G401.6 (cell line): ENCODE results near the gene ATAD2B.
"Not testable (repeated sequence)": the region's sequence is repeated elsewhere in the genome, so short reads cannot be mapped to it uniquely, and the experiment has no call there.

Source experiments
- FAIRE-seq: peaks from 2 replicates; lab custom pipeline; 2012; peaks lifted over from hg19 to GRCh38; lab: Jason Lieb, UNC

Gene ATAD2B

GRCh38 chr2:23745068-23745725 is 181.7 kb downstream of the ATAD2B start:
- FAIRE-seq: no peak

GRCh38 chr2:23736783-23737182 is 190.1 kb downstream of the ATAD2B start:
- not testable (repeated sequence) for FAIRE-seq

DNA sequence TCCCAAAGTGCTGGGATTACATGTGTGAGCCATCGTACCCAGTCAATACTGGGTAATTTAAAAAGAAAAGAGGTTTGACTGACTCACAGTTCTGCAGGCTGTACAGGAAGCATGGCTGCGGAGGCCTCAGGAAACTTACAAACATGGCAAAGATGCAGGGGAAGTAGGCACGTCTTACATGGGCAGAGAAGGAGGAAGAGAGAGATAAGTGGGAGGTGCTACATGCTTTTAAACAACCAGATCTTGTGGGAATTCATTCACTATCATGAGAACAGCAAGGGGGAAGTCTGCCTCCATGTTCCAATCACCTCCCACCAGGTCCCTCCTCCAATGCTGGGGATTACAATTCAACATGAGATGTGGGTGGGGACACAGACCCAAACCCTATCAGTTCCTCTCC is 192.5 kb downstream of the ATAD2B start:
- FAIRE-seq: no peak

GRCh38 chr2:23723029-23723428 is 203.9 kb downstream of the ATAD2B start:
- not testable (repeated sequence) for FAIRE-seq

GRCh38 chr2:23722255-23722654 is 204.7 kb downstream of the ATAD2B start:
- FAIRE-seq: no peak

GRCh38 chr2:23721454-23721826 is 205.5 kb downstream of the ATAD2B start:
- FAIRE-seq: no peak

DNA sequence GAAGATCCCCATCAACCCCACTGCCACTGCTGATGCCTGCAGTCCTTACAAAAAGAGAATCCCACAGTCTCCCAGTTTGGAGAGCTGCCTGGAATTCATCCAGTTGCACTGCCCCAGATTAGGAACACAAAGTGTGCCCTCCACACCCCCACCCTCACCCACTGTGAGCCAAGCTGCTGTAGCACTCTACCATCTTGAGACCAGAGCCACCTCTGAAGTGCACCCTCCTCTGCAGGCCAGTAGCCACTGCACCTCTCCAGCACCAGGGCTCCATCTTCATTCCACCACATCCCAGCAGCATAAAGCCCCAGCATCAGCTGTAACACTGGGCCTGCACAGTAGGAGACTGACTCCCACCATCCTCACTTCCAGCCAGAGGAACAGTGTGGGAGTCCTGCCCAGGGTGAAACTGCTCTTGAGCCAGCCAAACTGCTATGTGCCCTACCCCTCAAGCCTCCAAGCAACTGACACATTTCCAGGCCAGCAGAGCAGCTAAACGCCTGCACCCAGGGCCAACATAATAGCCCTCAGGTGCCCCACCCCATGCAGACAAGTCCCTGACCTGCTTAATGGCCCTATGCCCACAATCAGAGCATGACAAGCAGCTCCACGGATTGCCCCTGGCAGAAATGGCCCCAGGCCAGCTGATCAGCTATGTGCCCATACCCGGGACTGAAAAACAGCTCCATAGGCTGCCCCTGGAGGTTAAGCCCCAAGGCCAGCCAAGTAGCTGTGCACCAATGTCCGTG is 206.0 kb downstream of the ATAD2B start:
- FAIRE-seq: no peak

DNA sequence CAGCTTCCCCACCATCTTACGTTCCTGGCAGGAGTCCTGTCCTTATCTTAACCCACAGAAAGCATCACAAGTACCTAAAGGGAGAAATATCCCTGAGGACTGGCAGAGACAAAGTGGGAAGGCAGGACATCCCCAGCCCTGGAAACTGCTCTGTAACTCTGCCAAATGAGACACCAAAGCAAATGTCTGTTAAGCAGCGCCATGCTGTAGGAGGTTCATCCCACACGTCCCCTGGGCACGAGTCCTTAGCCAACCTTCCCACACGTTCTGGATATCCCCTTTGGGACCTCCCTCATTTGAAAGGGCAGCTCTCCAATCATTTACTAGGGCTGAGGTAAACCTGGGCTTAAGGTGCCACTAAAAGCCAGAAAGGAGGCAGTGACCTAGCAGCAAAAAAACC is 207.2 kb downstream of the ATAD2B start:
- FAIRE-seq: no peak

GRCh38 chr2:23718931-23719700 is 207.8 kb downstream of the ATAD2B start:
- FAIRE-seq: no peak

DNA sequence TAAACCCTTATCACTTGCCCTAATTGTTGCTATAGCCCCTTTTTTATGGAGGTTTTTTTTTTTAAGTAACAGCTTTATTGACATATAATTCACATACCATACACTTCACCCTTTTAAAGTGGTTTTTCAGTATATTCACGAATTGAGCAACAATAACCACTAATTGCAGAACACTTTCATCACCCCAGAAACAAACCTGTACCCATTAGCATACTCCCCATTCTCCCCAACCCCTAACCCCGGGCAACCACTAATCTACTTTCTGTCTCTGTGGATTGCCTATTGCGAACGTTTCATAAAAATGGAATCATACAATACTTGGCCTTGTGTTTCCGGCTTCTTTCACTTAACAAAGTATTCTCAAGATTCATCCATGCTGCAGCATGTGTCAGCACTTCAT is 213.6 kb downstream of the ATAD2B start:
- no peak for FAIRE-seq

DNA sequence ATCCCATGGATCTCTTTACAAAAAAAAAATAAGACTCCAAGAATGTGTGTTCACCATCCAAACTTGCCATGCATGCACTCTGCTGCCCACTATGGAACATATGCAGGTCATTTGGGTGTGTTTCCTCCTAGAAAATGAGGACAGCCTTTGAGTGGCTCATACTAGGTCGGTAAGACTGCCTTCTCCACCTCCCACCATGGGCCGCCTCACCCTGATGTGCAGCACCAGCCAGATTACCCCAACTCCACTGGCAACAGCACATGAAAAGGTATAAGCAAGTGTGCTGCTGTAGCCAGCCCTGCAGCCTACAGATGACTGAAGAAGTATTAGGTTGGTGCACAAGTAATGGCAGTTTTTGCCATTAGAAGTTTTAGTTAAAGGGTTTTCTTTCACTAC is 214.2 kb downstream of the ATAD2B start:
- FAIRE-seq: no peak

DNA sequence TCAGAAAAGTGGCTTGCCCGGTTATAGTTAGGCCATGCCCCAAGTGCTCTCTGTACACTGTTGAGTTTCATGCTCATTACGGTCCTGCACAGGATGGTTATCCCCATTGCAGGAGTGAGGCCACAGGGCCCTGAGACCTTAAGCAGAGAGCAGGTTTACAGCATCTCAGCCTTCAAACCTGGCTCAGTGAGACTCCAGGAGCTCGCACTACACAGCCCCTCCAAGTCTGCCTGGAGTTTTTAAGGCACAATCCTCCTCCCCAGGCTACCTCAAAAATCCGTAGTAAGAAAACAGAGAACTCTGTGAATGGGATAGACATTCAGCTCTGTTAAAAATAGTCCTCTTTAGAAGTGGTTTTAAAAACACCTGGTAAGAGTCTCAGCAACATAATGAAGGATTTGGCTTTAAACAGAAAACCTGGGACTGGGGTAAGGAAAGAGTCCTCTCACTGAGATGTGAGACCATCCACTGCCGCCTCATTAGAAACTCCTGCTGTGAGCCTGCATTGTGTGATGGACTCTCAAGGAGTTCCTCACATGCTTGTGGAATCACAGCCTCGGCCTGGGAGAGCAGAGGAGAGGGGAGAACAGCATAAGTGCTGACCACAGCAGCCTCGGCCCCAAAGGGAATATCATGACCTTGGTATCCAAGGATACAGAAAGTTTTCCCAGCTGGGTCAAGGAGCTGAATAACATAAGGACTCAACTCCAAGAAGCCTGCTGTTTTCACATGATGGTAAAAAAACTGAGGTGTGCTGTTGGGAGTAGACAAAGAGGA is 214.8 kb downstream of the ATAD2B start:
- no peak for FAIRE-seq

- FAIRE-seq: no peak
Measured at GRCh38 chr2:23709311-23709710, 217.6 kb downstream of the ATAD2B start.

- FAIRE-seq: no peak
Measured at GRCh38 chr2:23708771-23709170, 218.2 kb downstream of the ATAD2B start.

DNA sequence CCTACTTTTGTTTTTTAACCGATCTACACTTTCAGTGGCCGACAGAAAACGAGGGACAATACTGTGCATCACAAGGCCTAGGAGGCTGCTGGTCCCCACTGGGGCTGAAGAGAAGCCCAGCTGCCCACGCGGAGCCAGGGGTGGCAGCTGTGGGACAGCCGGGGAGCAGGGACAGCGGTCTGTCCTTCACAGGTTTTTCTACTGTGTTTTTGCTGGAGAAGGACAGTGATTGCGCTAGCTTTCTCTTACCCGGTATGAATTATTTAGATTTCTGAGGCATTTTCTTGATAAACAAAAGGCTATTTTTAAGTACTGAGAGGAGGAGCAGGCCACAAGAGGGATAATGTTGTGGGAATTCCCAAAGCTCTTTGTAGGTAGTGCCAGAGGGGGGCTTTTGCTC is 219.8 kb downstream of the ATAD2B start:
- FAIRE-seq: no peak

DNA sequence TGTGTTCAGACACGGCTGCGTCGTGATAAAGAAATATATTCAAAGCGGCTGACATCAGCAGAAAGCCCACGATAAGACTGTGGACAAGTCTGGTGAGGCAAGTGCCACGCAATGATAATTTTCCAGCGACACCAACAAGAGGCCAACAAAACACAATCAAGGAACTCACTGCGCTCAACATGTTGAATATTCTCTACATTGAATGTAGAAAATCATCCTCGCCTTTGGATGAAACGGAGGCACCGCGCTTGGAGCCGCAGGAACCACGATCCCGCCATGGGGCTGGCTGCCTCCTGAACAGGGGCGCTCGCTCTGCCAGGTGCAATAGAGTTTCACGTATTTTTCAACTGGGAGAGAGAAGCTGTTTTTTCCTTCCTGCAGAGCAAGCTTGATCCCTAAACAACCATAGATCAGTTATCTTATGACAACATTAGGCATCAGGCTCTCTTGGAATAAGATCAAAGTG is 220.3 kb downstream of the ATAD2B start:
- no peak for FAIRE-seq

DNA sequence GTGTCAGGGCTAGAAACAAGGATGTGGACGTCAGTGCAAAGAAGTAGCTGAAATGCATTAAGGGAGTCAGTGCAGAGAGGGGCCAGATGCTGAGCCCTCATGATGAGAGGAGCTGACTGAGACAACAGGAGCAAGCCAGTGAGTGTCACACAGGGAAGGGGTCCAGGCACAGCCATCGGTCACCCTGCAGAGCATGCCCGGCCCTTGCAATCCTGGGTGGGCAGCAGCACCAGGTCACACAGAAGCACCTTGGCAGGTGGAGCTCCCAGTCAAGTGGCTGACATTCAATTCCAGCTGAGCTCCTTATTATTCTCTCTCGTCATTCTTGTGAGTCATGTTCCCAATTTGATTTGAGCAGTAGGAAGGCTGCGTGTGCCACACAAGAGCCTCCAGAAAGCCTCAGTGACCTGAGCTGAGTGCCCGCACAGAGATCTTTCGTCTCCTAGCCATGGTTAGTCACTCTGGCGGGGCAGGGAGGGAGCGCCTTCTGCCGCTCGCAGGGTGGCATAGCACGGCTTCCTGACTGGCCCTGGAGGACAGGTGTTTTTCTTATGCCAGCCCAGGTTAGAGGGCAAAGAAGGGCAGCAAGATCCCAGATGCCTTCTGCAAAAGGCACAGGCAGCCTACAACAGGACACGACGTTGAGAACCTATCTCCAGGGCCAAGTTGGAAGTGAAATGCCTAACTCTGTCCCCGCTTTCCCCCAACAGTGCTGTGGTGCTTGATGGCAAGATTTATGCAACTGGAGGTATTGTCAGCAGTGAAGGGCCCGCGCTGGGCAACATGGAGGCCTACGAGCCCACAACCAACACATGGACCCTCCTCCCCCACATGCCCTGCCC is 220.9 kb downstream of the ATAD2B start:
- FAIRE-seq: no peak

- FAIRE-seq: no peak
Measured at GRCh38 chr2:23703583-23704385, 223.1 kb downstream of the ATAD2B start.

GRCh38 chr2:23703037-23703582 is 223.8 kb downstream of the ATAD2B start:
- no peak for FAIRE-seq

GRCh38 chr2:23700627-23701026 is 226.3 kb downstream of the ATAD2B start:
- no peak for FAIRE-seq
